DOHH2 (cell line): Measurements from ENCODE around the gene STX12.

Source experiments
- H3F3A ChIP-seq: fragments of 200-600 bp; sonication (generic), shearing (Covaris generic); 2 replicates; pipeline ENCODE4 v1.6.0; 2016; ENCODE audit warnings: antibody characterized with exemption, mild to moderate bottlenecking; ENCODE audit not compliant: control insufficient read depth, insufficient read depth
- H3K27ac ChIP-seq: fragments of 200-600 bp; sonication (generic); 2 replicates; pipeline ENCODE4 v1.5.1; 2014; ENCODE audit warnings: low read depth, mild to moderate bottlenecking, low read length, moderate library complexity
- H3K27me3 ChIP-seq: fragments of 200-600 bp; sonication (generic); 2 replicates; pipeline ENCODE4 v1.6.1; 2014; ENCODE audit warnings: mild to moderate bottlenecking, low read length, mixed read lengths; ENCODE audit not compliant: control insufficient read depth
- H3K36me3 ChIP-seq: fragments of 200-600 bp; sonication (generic); 2 replicates; pipeline ENCODE4 v1.6.1; 2014; ENCODE audit warnings: mild to moderate bottlenecking, low read length, moderate library complexity, mixed read lengths; ENCODE audit not compliant: control insufficient read depth
- H3K4me1 ChIP-seq: fragments of 200-600 bp; sonication (generic); 2 replicates; pipeline ENCODE4 v1.6.1; 2014; ENCODE audit warnings: mild to moderate bottlenecking, low read length, mixed read lengths; ENCODE audit not compliant: control insufficient read depth
- H3K4me2 ChIP-seq: fragments of 200-600 bp; sonication (generic); 2 replicates; pipeline ENCODE4 v1.6.0; 2014; ENCODE audit warnings: mild to moderate bottlenecking, low read length, moderate library complexity
- H3K4me3 ChIP-seq: fragments of 200-600 bp; sonication (generic); 2 replicates; pipeline ENCODE4 v1.5.1; 2014; ENCODE audit warnings: mild to moderate bottlenecking, low read length, mixed read lengths
- H3K79me2 ChIP-seq: fragments of 200-600 bp; sonication (generic); 2 replicates; pipeline ENCODE4 v1.6.1; 2014; ENCODE audit warnings: mild to moderate bottlenecking, low read length, mixed read lengths; ENCODE audit not compliant: control insufficient read depth
- H3K9me2 ChIP-seq: fragments of 200-600 bp; sonication (generic); replicated peaks from 2 replicates; pipeline ENCODE4 v1.6.1; 2014; ENCODE audit warnings: mild to moderate bottlenecking, low read length, mixed read lengths; ENCODE audit not compliant: control insufficient read depth
- H3K9me3 ChIP-seq: fragments of 200-600 bp; sonication (generic); 2 replicates; pipeline ENCODE4 v1.6.1; 2014; ENCODE audit warnings: antibody characterized with exemption, low read length, mixed read lengths; ENCODE audit not compliant: control insufficient read depth, insufficient read depth
- H4K20me1 ChIP-seq: fragments of 200-600 bp; sonication (generic); 2 replicates; pipeline ENCODE4 v1.6.0; 2014; ENCODE audit warnings: low read depth, mild to moderate bottlenecking, antibody characterized with exemption, low read length, moderate library complexity; ENCODE audit not compliant: control insufficient read depth, insufficient read depth
- EZH2phosphoT487 ChIP-seq: fragments of 200-600 bp; sonication (generic); IDR thresholded peaks from 2 replicates; pipeline ENCODE4 v1.6.1; 2017; ENCODE audit warnings: borderline replicate concordance, mild to moderate bottlenecking, antibody characterized with exemption, low read length, moderate library complexity, mixed read lengths
- TF ChIP-seq, protein P1 (sequence below): fragments of 200-600 bp; sonication (generic); IDR thresholded peaks from one replicate; pipeline ENCODE4 v1.5.1; 2014; ENCODE audit warnings: antibody characterized with exemption, mild to moderate bottlenecking, low read depth, low read length; ENCODE audit not compliant: poor library complexity, severe bottlenecking

The STX12 gene

GRCh38 chr1:27809883-27810282 is 36.9 kb downstream of the STX12 start:
- H3K4me2 ChIP-seq, result no peak overlapping the region
- no peaks in the 10 kb centered on the region for H3K9me2 ChIP-seq
- no peak overlapping the region for H3K27ac ChIP-seq
- H3K4me3 ChIP-seq, result no peak overlapping the region
- no peaks in the 10 kb centered on the region for H3K27me3 ChIP-seq
- no peaks in the 10 kb centered on the region for H3K79me2 ChIP-seq
- 0 out of 2 replicates have a peak, but pooled peaks cover 6% of the 10 kb centered on the region for H3F3A ChIP-seq
- peaks cover 4% of the 10 kb centered on the region for H3K4me1 ChIP-seq
- H3K9me3 ChIP-seq, result no peaks in the 10 kb centered on the region
- TF ChIP-seq EZH2phosphoT487, result no peak
- TF ChIP-seq, protein P1, sequence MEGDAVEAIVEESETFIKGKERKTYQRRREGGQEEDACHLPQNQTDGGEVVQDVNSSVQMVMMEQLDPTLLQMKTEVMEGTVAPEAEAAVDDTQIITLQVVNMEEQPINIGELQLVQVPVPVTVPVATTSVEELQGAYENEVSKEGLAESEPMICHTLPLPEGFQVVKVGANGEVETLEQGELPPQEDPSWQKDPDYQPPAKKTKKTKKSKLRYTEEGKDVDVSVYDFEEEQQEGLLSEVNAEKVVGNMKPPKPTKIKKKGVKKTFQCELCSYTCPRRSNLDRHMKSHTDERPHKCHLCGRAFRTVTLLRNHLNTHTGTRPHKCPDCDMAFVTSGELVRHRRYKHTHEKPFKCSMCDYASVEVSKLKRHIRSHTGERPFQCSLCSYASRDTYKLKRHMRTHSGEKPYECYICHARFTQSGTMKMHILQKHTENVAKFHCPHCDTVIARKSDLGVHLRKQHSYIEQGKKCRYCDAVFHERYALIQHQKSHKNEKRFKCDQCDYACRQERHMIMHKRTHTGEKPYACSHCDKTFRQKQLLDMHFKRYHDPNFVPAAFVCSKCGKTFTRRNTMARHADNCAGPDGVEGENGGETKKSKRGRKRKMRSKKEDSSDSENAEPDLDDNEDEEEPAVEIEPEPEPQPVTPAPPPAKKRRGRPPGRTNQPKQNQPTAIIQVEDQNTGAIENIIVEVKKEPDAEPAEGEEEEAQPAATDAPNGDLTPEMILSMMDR, result no peak
- H4K20me1 ChIP-seq, result no peaks in the 10 kb centered on the region
- H3K36me3 ChIP-seq, result peaks cover 39% of the 10 kb centered on the region

DNA sequence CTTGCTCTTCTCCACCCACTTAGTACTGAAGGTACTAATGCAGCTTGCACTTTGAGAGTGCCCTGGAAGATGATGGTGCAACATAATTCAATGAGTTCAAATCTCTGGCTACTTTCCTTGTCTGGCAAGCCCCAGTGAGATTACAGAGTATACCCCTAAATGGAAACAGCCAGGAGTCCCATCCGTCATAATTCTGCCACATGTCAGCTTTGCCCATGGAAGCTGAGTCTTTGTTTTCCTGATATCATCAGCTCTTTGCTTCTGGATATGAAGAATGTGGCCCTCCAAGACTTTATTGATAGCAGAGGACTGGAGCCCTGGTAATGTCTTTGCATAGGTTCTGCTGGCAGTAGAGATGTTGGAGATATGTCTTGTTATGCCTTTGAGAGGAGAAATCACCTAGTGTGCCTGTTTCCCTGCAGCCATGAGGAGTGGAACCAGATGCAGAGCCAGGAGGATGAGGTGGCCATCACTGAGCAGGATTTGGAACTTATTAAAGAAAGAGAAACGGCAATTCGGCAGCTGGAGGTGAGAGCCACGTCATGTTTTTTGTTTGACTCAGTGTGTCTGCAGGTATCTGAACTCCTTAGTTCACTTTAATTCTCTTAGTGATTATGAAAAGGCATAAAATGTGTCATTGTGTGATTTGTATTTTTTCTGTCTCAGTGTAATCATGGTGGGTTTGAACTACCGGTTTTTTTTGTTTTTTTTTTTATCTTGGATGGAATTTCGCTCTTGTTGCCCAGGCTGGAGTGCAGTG is 38.9 kb downstream of the STX12 start:
- no peak overlapping the region for H3K4me2 ChIP-seq
- no peaks in the 10 kb centered on the region for H3K79me2 ChIP-seq
- H4K20me1 ChIP-seq, result no peaks in the 10 kb centered on the region
- TF ChIP-seq, protein P1, result no peak
- TF ChIP-seq EZH2phosphoT487, result no peak
- peaks cover 33% of the 10 kb centered on the region for H3K36me3 ChIP-seq
- H3F3A ChIP-seq, result 0 out of 2 replicates have a peak, but pooled peaks cover 6% of the 10 kb centered on the region
- no peaks in the 10 kb centered on the region for H3K9me2 ChIP-seq
- no peaks in the 10 kb centered on the region for H3K27me3 ChIP-seq
- peaks cover 4% of the 10 kb centered on the region for H3K4me1 ChIP-seq
- no peak overlapping the region for H3K27ac ChIP-seq
- H3K4me3 ChIP-seq, result no peak overlapping the region
- no peaks in the 10 kb centered on the region for H3K9me3 ChIP-seq

DNA sequence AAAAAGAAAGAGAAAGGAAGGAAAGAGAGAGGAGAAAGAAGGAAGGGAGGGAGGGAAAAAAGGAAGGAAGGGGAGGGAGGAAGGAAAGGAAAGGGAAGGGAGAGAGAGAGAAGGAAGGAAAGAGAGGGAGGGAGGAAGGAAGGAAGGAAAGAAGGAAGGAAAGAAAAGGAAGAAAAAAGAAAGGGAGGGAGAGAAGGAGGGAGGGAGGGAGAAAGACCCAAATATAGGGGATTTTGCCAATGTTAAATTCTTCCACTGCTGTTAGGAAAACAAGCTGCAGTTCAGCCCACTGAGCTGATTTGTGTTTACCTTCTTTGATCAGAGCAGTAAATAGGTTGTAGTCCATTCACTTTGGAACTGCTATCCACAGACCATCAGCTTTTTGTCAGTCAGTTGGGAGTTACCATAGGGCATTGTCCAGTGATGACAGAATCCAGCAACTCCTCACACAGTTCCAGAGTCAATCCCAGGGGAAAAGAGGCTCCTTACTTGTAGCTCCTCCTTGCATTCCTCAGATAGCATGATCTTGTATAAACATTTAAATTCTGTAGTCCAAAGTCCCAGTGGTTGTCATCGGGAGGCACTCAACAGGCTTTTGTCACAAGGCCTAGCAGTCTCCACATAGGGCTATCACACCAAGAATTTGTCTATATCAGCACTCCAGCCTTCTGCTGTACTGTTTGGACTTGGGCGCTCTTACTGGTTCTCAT is 44.1 kb downstream of the STX12 start:
- Histone ChIP-seq H3F3A (0 out of 2 replicates have a peak, but pooled peaks cover 3% of the 10 kb centered on the region), H3K27ac (no peak overlapping the region)
- TF ChIP-seq, protein P1, result no peak
- TF ChIP-seq EZH2phosphoT487, result no peak

More for the DNA sequence above, 44.1 kb downstream of the STX12 start:
- no peaks in the 10 kb centered on the region for H3K9me3 ChIP-seq
- no peak overlapping the region for H3K4me3 ChIP-seq
- H3K4me2 ChIP-seq, result no peak overlapping the region
- H4K20me1 ChIP-seq, result no peaks in the 10 kb centered on the region
- peaks cover 47% of the 10 kb centered on the region for H3K36me3 ChIP-seq
- peaks cover 4% of the 10 kb centered on the region for H3K4me1 ChIP-seq
- H3K27me3 ChIP-seq, result no peaks in the 10 kb centered on the region
- no peaks in the 10 kb centered on the region for H3K9me2 ChIP-seq
- no peaks in the 10 kb centered on the region for H3K79me2 ChIP-seq
